Measurements from ENCODE around the gene SPDYE3.

Gene SPDYE3

GRCh38 chr7:100369105-100369504 lies 61.6 kb downstream of the SPDYE3 start:
- DNase-seq (ENCODE audit: low read depth in 2 of 3, low spot score in 1 of 3), result no peak

- DNase-seq (ENCODE audit: low read depth in 2 of 3, low spot score in 1 of 3), result no peak
Measured at GRCh38 chr7:100370303-100370702, 62.8 kb downstream of the SPDYE3 start.

- no peak for DNase-seq (ENCODE audit: low read depth in 2 of 3, low spot score in 1 of 3)
Measured at GRCh38 chr7:100370746-100371145, 63.2 kb downstream of the SPDYE3 start.

GRCh38 chr7:100371561-100372171 lies 64.2 kb downstream of the SPDYE3 start:
- DNase-seq (ENCODE audit: low read depth in 2 of 3, low spot score in 1 of 3), result no peak

Data from stimulated activated CD4-positive, alpha-beta T cell treated with anti-CD3 and anti-CD28 coated beads, Interleukin-12 subunit alpha, Interleukin-12 subunit beta, amount 100 ng/mL, for 48 hours (primary cell).